GM18517 (cell line): Measurements from ENCODE around the gene GRIN1.

Source experiments
- ATAC-seq: cut with Tn5 transposase; IDR thresholded peaks from one replicate; pipeline ENCODE4 v1.9.1; 2021; ENCODE audit warnings: mild to moderate bottlenecking, moderate library complexity; ENCODE audit not compliant: unreplicated experiment

The GRIN1 gene

GRCh38 chr9:137189297-137190295 is 50.6 kb downstream of the GRIN1 start:
- ATAC-seq: no peak

DNA sequence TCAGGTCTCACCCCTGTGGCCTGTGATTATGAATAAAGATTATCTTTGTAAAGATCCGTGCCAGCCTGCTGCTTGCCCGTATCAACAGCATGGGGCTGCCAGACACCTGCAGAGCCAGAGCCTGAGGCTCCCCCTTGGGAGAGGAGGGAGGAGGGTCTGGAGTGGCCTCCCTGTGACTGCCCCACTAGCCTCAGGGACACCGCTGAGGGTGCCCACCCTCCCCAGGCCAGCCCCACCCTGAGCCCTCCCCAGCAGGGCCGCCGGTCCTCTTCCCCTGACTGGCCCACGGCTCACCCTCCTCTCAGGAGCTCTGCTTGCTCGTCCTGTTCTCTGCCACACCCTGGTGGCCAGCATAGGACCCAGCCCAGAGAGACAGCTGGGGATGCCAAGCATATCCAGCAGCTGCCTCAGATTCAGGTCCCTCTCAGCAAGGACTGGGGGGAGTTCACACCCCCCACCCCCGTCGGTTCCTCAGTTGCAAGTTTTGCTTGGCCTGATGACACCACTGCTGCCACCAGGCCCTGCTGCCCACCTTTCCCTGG is 51.4 kb downstream of the GRIN1 start:
- no peak for ATAC-seq

DNA sequence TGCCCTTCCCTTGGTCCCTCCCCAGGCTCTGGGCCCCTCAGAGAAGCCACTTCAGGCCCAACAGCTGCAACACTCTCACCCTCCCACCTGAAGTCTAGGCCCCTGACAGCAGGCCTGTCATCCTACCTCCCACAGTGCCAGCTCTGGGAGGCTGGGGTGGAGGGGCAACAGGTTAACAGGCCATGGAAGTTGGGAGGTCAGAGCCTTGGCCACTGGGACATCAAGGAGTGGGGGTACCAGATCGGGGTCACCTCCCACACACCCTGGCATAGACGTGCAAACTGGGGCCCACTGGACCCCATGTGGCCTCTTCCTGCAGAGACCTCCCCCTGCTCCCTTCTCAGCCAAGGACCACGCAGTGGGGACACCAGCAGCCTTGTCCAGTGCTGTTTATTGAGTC is 52.3 kb downstream of the GRIN1 start:
- ATAC-seq: no peak

DNA sequence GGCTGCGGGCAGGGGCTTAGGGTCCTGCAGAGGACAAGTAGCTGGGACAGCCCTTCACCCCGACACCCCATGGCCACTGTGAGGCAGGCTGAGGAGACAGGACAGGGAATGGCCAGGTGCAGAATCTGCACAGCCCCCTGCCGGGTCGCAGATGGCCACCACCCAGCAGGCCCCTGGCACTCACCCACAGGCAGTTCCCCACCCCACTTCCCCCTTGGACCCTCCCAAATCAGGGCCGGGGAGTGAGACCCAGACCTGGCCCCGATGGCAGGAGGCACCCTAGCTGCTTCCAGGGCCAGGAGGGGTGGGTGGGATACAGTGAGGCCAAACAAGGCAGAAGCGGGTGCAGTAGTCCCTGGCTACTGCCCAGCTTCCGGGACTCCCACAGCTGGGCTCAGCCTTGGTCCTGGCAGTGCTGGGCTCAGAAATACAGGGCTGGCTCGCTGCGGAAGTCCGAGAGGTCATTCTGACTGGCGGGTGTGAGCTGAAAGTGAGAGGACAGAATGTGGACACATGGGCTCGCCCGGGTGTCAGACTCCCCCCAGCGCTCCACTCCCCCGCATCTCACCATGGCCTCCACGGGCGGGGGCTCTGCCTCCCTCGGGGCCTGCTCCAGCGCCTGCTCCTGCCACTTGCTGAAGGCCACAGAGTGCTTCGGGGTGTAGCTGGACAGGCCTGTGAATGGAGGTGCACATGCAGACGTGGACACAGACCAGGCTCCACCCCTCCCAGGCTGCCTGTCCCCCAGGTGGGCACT is 52.9 kb downstream of the GRIN1 start:
- ATAC-seq: no peak

- no peak for ATAC-seq
Observed at GRCh38 chr9:137192448-137192780, 53.5 kb downstream of the GRIN1 start.

DNA sequence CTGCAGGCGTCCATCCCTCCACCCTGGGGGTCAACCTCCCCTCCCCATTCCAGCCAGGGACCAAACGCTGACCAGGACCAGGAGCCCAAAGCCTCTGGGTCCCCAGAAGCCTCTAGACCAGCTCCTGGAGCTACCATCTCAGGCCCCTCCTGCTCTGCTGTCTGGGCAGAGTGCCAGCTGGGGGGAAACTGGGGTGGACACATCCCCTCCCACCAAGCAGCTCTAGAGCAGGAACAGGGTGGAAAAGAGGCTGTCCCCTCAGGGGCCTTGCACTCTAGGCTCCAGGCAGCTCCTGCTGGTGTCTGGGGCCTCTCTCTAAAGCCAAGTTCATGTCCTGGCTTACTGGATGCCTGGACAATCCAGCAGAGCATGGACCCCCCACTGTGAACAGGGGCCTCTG is 53.9 kb downstream of the GRIN1 start:
- no peak for ATAC-seq

- no peak for ATAC-seq
Observed at GRCh38 chr9:137193771-137194170, 54.8 kb downstream of the GRIN1 start.

- ATAC-seq: no peak
Observed at GRCh38 chr9:137194388-137194787, 55.4 kb downstream of the GRIN1 start.

DNA sequence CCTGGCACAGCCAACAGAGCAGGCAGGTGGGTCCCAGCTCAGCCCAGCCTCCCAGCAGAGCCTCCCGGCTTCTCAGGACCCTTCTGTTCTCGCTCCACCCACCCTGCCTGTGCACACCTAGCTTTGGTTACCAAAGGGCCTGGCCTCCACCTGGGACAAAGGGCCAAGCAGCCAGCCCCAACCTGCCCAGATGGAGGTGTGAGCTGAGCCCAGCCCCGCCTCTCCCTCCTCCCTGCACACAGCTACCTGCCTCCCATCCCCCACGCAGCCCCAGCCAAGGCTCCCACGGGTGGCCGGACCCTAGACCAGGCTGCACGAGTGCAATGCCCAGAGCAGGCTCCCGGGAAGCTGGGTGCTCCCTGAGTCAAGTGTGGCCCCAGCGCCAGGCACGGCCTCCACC is 56.0 kb downstream of the GRIN1 start:
- ATAC-seq: no peak

DNA sequence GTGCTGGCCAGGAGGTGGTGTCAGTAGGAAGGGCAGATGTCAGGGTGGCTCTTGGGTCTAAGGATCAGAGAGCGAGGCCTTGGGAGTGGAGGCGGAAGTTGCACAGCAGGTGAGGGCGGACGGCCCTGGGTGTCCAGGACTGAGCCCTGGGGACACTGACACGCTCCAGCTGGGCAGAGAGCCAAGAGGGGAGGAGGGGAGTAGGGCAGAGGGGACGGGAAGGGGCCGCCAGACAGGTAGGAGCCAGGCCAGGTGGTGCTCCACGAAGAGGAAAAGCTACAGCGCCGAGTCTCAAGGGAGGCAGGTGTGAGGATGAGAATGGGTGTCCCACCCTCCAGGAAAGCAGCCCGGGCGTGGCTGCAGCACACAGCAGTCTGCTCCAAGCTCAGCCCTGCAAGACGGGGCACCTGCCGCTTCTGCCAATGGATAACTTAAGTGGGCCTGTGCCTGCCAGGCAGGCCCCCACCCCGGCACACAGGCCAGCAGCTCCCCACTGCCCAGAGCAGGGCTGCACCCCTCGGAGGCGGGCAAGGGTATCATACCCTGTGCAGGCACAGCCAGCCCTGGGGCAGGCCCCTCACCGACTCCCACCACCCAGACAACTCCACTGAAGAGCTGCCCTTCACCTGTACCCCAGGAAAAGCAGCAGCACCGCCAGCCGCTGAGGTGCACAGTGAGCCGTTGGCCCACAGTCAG is 56.7 kb downstream of the GRIN1 start:
- no peak for ATAC-seq

- ATAC-seq: no peak
Observed at GRCh38 chr9:137198051-137198901, 59.3 kb downstream of the GRIN1 start.

DNA sequence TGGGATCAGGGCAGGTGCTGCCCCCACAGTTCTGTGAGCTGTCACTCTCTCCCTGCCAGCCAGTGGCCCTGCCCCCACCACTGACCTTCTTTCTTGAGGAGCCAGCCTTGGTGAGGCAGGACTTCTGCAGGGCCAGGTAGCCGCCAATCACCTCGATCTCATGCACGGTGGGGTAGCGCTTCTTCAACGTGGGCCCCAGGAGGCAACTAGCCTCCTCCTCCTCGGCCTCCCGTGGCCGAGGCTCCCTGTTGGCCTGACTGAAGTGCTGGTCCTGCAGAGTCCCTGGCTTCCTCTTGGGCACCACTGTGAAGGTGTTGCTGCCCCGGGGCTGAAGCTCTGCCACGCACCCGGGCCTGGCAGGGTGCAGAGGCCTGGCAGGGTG is 59.9 kb downstream of the GRIN1 start:
- no peak for ATAC-seq

GRCh38 chr9:137199411-137200121 is 60.6 kb downstream of the GRIN1 start:
- no peak for ATAC-seq

DNA sequence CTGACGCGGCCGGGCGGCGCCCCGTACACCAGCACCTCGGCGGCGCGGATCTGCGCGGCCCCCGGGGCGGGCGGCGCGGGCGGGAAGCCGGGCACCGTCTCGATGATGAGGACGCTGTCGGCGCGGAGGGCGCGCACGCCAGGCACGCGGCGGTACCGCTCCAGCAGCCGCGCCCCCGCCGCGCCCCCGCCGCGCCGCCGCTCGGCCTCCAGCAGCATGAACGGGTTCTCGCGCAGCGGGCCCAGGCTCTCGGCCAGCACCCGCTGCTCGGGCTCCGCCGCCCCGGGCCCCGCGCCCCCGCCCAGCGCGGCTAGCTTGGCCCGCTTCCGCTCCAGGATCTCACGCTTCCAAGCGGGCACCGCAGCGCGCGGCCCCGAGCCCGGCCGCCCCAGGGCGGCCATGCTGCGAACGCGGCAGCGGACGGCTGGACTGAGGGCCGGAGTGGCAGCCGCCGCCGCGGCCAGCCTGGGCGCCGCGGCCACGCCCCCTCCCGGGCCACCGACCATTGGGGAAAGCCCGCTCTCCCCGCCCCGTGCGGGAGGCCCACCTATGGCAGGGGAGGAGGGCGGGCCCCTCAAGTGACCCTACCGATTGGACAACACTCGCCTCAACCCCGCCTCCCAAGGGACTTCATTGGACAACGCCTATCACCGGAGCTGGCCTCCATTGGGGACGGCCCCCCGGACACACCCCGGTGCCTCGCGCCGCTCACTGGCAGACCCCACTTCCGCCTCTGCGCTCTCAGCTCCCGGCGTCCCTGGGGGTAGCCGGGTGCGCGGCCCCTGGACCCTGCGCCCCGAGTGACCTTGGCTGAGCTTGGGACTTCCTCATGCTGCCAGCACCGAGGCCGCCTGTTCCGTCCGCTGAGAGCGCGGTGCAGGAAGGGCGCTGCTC is 61.6 kb downstream of the GRIN1 start, which contains the start of gene TPRN:
TPRN (minus strand) TSS at position 431 of the 894 bp plus-strand sequence; CDS start at position 401, 30 bp downstream.
- peak; percentile 87 for ATAC-seq

DNA sequence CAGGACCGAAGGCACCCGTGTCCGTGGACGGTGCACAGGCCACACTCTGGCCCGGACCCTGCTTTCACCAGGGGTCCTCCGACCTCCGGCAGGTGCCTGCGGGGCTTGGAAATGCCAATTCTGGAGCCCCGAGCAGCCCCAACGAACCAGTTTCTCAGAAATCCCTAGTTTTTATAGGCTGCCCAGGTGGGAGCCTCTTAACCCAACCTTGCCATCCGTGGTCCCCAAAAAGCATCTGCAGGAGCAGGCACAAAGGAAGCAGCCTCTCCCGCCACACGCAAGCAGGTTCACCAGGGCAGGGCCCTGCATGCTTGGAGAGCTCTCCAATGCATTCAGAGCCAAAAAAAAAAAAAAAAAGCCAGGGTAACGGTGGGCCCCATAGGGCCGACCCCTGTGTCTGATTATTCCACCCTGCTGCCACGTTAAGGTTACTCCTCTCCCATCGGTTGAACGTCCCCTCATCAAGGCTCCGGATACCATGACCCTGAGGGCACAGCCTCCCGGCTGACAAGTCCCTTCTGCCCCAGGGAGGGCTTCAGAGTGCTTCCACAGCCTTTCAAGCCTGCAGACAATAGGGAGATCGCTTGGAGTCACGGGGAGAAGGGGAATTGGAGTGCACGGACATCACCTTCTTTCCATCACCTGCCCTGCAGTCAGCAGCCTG is 62.4 kb downstream of the GRIN1 start:
- no peak for ATAC-seq

- ATAC-seq: no peak
Observed at GRCh38 chr9:137202966-137203365, 64.0 kb downstream of the GRIN1 start.

GRCh38 chr9:137204731-137205125 is 65.8 kb downstream of the GRIN1 start:
- no peak for ATAC-seq
